Osteocyte (in vitro differentiated cells): ENCODE measurements around the gene IL3. TPM values are rescaled to one million over a fixed set of nuclear protein-coding genes. Genes with fewer than 3 reads are reported as not detected.

Experiments
- DNase-seq: peaks from one replicate; pipeline ENCODE4 v3.0.0; 2021; ENCODE audit warnings: mixed read lengths; ENCODE audit not compliant: unreplicated experiment; ENCODE audit errors: extremely low spot score
- H3K27ac Mint-ChIP-seq: one replicate; pipeline ENCODE4 v1.8.0; 2021; ENCODE audit warnings: mild to moderate bottlenecking, mixed read lengths; ENCODE audit not compliant: unreplicated experiment
- H3K27me3 Mint-ChIP-seq: one replicate; pipeline ENCODE4 v1.8.0; 2021; ENCODE audit warnings: mixed read lengths; ENCODE audit not compliant: unreplicated experiment
- H3K36me3 Mint-ChIP-seq: one replicate; pipeline ENCODE4 v1.8.0; 2021; ENCODE audit warnings: mixed read lengths; ENCODE audit not compliant: unreplicated experiment
- H3K4me1 Mint-ChIP-seq: one replicate; pipeline ENCODE4 v1.8.0; 2021; ENCODE audit warnings: mixed read lengths; ENCODE audit not compliant: unreplicated experiment
- H3K4me3 Mint-ChIP-seq: one replicate; pipeline ENCODE4 v1.8.0; 2021; ENCODE audit warnings: mild to moderate bottlenecking, moderate library complexity, mixed read lengths; ENCODE audit not compliant: unreplicated experiment
- H3K9me3 Mint-ChIP-seq: one replicate; pipeline ENCODE4 v1.8.0; 2021; ENCODE audit warnings: mixed read lengths; ENCODE audit not compliant: unreplicated experiment
- CTCF ChIP-seq: fragments of 200-600 bp; sonication (generic); IDR thresholded peaks from 2 replicates; pipeline ENCODE4 v1.5.0; 2021; ENCODE audit warnings: antibody characterized with exemption, mild to moderate bottlenecking, moderate library complexity
- total RNA-seq: library from RNA; stranded (reverse); gene quantifications from 2 replicates; pipeline ENCODE4 v1.2.1, GENCODE V29; 2021

Gene IL3
- total RNA-seq, 1 donor from 2014 or later: not detected

DNA sequence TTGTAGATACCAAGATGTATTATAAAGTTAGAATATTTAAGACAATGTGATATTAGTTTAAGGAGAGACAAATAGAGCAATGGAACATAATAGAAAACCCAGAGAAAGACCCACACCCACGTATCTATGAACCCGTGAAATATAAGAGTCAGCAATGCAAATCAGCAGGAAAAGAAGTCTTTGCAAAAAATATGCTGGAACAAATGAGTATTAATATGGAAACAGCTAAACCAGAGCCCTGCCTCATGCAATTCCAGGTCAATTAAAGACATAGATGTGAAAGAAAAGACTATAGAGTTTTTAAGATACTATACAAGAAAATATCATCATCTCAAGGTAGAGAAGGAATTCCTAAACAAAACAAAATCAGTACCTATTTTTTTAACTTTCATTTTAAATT, 23.1 kb upstream of the IL3 start:
- peaks cover 21% of the 10 kb centered on the region for H3K9me3 Mint-ChIP-seq
- no peak overlapping the region for H3K4me3 Mint-ChIP-seq
- no peaks in the 10 kb centered on the region for H3K36me3 Mint-ChIP-seq
- peaks cover 85% of the 10 kb centered on the region for H3K27me3 Mint-ChIP-seq
- no peak overlapping the region for H3K27ac Mint-ChIP-seq
- TF ChIP-seq CTCF: no peak
- no peaks in the 10 kb centered on the region for H3K4me1 Mint-ChIP-seq
- DNase-seq: no peak

GRCh38 chr5:132044207-132044606, 16.2 kb upstream of the IL3 start:
- Mint-ChIP-seq H3K36me3 (no peaks in the 10 kb centered on the region), H3K4me1 (no peaks in the 10 kb centered on the region), H3K4me3 (no peak overlapping the region), H3K27me3 (peaks cover 51% of the 10 kb centered on the region), H3K27ac (no peak overlapping the region), H3K9me3 (peaks cover 3% of the 10 kb centered on the region)
- no peak for TF ChIP-seq CTCF
- DNase-seq: no peak

GRCh38 chr5:132046880-132047299, 13.6 kb upstream of the IL3 start:
- H3K27ac Mint-ChIP-seq: no peak overlapping the region
- no peak for TF ChIP-seq CTCF
- DNase-seq: no peak
- no peaks in the 10 kb centered on the region for H3K36me3 Mint-ChIP-seq
- no peaks in the 10 kb centered on the region for H3K4me1 Mint-ChIP-seq
- peaks cover 36% of the 10 kb centered on the region for H3K27me3 Mint-ChIP-seq
- H3K4me3 Mint-ChIP-seq: no peak overlapping the region
- peaks cover 2% of the 10 kb centered on the region for H3K9me3 Mint-ChIP-seq

DNA sequence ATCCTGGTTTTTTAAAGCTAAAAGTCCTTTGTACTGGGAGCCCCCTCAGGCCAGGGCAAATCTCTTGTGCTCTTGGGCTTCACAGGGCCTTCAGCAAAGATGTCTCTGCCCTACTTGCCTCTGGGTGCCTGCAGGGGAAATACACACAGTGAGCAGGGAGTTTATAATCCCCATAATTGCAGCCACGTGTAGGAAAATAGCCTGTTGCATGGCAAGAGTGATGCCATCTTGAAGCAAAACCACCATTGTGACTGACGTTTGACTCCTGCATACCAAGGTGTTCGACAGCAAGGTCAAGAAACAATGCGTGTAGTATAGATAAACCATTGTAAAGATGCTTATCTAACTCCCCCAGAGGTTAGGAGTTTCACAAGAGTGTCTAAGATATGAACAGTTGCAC, 11.4 kb upstream of the IL3 start:
- no peaks in the 10 kb centered on the region for H3K9me3 Mint-ChIP-seq

GRCh38 chr5:132049559-132049958, 10.9 kb upstream of the IL3 start:
- Mint-ChIP-seq H3K27ac (no peak overlapping the region), H3K4me3 (no peak overlapping the region), H3K27me3 (peaks cover 30% of the 10 kb centered on the region), H3K36me3 (no peaks in the 10 kb centered on the region), H3K4me1 (no peaks in the 10 kb centered on the region), H3K9me3 (no peaks in the 10 kb centered on the region)
- DNase-seq: no peak
- no peak for TF ChIP-seq CTCF

More for the DNA sequence above, 11.4 kb upstream of the IL3 start:
- Mint-ChIP-seq H3K4me3 (no peak overlapping the region), H3K27ac (no peak overlapping the region), H3K4me1 (no peaks in the 10 kb centered on the region), H3K27me3 (peaks cover 32% of the 10 kb centered on the region), H3K36me3 (no peaks in the 10 kb centered on the region)
- no peak for DNase-seq
- no peak for TF ChIP-seq CTCF
